ENCODE results near the gene BABAM1. TPM values are rescaled to one million over a fixed set of nuclear protein-coding genes. Genes with fewer than 3 reads are reported as not detected.
A peak's percentile ranks its signal among the peaks of the same experiment; 100 is the strongest.

The BABAM1 gene
- total RNA-seq, 6 experiments from 2014 or later, result 105 to 128 (median 120) TPM

- Mint-ChIP-seq H3K9me3 (no peaks in the 10 kb centered on the region), H3K27ac (no peak overlapping the region), H3K4me1 (ENCODE audit: low read depth) (peaks cover 5% of the 10 kb centered on the region), H3K27me3 (ENCODE audit: insufficient read depth) (peaks cover 4% of the 10 kb centered on the region), H3K4me3 (no peak overlapping the region), H3K36me3 (ENCODE audit: low read depth) (no peaks in the 10 kb centered on the region)
- DNase-seq, result no peak
- TF ChIP-seq CTCF (IDR thresholded peaks at IDR 0.05), result no peak
Measured at GRCh38 chr19:17285415-17286135, 18.3 kb downstream of the BABAM1 start.

- H3K27ac Mint-ChIP-seq, result no peak overlapping the region
- no peak for TF ChIP-seq CTCF (IDR thresholded peaks at IDR 0.05)
Measured at GRCh38 chr19:17286263-17286662, 19.0 kb downstream of the BABAM1 start.

GRCh38 chr19:17286752-17287151 is 19.5 kb downstream of the BABAM1 start:
- H3K27ac Mint-ChIP-seq, result no peak overlapping the region
- no peaks in the 10 kb centered on the region for H3K9me3 Mint-ChIP-seq
- no peak overlapping the region for H3K4me3 Mint-ChIP-seq
- H3K4me1 Mint-ChIP-seq (ENCODE audit: low read depth), result peaks cover 5% of the 10 kb centered on the region
- H3K36me3 Mint-ChIP-seq (ENCODE audit: low read depth), result no peaks in the 10 kb centered on the region
- DNase-seq, result no peak
- no peak for TF ChIP-seq CTCF (IDR thresholded peaks at IDR 0.05)
- peaks cover 4% of the 10 kb centered on the region for H3K27me3 Mint-ChIP-seq (ENCODE audit: insufficient read depth)

More at GRCh38 chr19:17286263-17286662, 19.0 kb downstream of the BABAM1 start:
- H3K4me3 Mint-ChIP-seq, result no peak overlapping the region
- H3K4me1 Mint-ChIP-seq (ENCODE audit: low read depth), result peaks cover 5% of the 10 kb centered on the region
- peaks cover 4% of the 10 kb centered on the region for H3K27me3 Mint-ChIP-seq (ENCODE audit: insufficient read depth)
- no peaks in the 10 kb centered on the region for H3K36me3 Mint-ChIP-seq (ENCODE audit: low read depth)
- H3K9me3 Mint-ChIP-seq, result no peaks in the 10 kb centered on the region
- no peak for DNase-seq

- Mint-ChIP-seq H3K36me3 (ENCODE audit: low read depth) (no peaks in the 10 kb centered on the region), H3K27ac (no peak overlapping the region), H3K4me3 (no peak overlapping the region), H3K27me3 (ENCODE audit: insufficient read depth) (no peaks in the 10 kb centered on the region), H3K4me1 (ENCODE audit: low read depth) (0 out of 2 replicates have a peak, but pooled peaks cover 4% of the 10 kb centered on the region), H3K9me3 (no peaks in the 10 kb centered on the region)
- DNase-seq, result peak; percentile 77
- peak; percentile 47 for TF ChIP-seq CTCF (IDR thresholded peaks at IDR 0.05)
Measured at GRCh38 chr19:17289489-17289888, 22.2 kb downstream of the BABAM1 start.

- Mint-ChIP-seq H3K4me1 (ENCODE audit: low read depth) (peaks cover 15% of the 10 kb centered on the region), H3K4me3 (peak overlapping the region; percentile 88), H3K36me3 (ENCODE audit: low read depth) (no peaks in the 10 kb centered on the region), H3K27me3 (ENCODE audit: insufficient read depth) (no peaks in the 10 kb centered on the region), H3K27ac (peak overlapping the region; percentile 79), H3K9me3 (no peaks in the 10 kb centered on the region)
- peak; percentile 76 for TF ChIP-seq CTCF (IDR thresholded peaks at IDR 0.05)
- DNase-seq, result peak; percentile 90
Measured at GRCh38 chr19:17292301-17293074, 25.2 kb downstream of the BABAM1 start.

Measured in HFFc6 (cell line).